NT2/D1 (cell line): ENCODE measurements around the gene KLHL17.

Source experiments
- SUZ12 ChIP-seq: IDR thresholded peaks from 2 replicates; pipeline ENCODE4 v1.6.1; 2011; ENCODE audit not compliant: insufficient read length, insufficient read depth; ENCODE audit errors: extremely low read depth
- YY1 ChIP-seq: IDR thresholded peaks from 2 replicates; pipeline ENCODE4 v1.6.1; 2011; ENCODE audit not compliant: insufficient read length, insufficient read depth
- ZNF274 ChIP-seq: IDR thresholded peaks from 2 replicates; pipeline ENCODE4 v1.6.1; 2011; ENCODE audit warnings: mild to moderate bottlenecking, low read depth, low read length

DNA sequence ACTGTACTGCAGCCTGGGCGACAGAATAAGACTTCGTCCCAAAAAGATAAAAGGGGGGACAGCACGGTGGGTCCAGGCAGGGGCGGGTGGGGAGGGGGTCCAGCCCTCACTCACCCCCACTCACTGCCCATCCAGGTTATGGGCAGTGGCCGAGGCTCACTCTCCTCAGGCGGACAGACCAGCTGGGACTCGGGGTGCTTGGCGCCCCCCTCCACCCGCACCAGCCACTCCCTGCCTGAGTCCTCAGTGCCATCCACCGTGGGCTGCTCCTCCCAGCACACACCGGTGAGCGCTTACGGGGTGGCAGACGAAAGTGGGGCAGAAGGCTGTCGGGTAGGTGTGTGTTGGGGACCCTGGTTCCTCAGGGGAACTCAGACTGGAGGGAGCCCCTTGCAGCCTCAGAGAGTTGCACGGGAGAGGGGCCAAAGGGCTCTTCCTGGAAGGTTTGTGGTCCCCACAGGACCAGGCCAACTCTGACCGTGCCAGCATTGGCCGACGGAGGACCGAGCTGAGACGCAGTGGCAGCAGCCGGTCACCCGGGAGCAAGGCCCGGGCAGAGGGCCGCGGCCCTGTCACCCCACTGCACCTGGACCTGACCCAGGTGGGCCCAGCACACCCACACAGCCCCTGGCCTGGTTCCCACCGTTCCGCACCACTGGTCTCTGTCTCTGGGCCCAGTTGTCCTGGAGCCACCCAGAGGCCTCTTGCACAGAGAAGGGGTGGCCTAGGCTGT, 12.5 kb downstream of the KLHL17 start:
- TF ChIP-seq ZNF274 (no peak), YY1 (no peak), SUZ12 (no peak)
